ELR (cell line): ENCODE measurements around the gene ICE1.

Source experiments
- DNase-seq: peaks from one replicate; pipeline ENCODE4 v3.0.0-alpha.2; 2015; ENCODE audit warnings: low read depth

Gene ICE1

GRCh38 chr5:5539590-5539989 is 117.1 kb downstream of the ICE1 start:
- DNase-seq = no peak
